Panc1 (cell line): ENCODE data around the gene TRAF5.

Source experiments
- CTCF ChIP-seq: fragments of 450-650 bp; IDR thresholded peaks from 2 replicates; pipeline ENCODE4 v1.5.1; 2017; ENCODE audit warnings: mild to moderate bottlenecking
- POLR2AphosphoS5 ChIP-seq: IDR thresholded peaks from 2 replicates; pipeline ENCODE4 v1.6.1; 2012; ENCODE audit warnings: mild to moderate bottlenecking, low read depth, low read length, moderate library complexity
- SIN3A ChIP-seq: IDR thresholded peaks from 2 replicates; pipeline ENCODE4 v1.6.1; 2012; ENCODE audit warnings: low read depth, mild to moderate bottlenecking, low read length, moderate library complexity, borderline replicate concordance; ENCODE audit not compliant: insufficient read depth
- TCF7L2 ChIP-seq: IDR thresholded peaks from 2 replicates; pipeline ENCODE4 v1.6.1; 2011; ENCODE audit warnings: mild to moderate bottlenecking, low read depth, low read length, inconsistent platforms

GRCh38 chr1:211375146-211375818 is 48.6 kb downstream of the TRAF5 start:
- TF ChIP-seq CTCF (no peak), POLR2AphosphoS5 (no peak), SIN3A (no peak), TCF7L2 (no peak)
